ENCODE data around the gene ENTPD6.

GRCh38 chr20:25257130-25257529, 61.6 kb downstream of the ENTPD6 start:
- TF ChIP-seq CTCF (conservative IDR thresholded peaks at IDR 0.05; ENCODE audit: low read depth, low read length) (no peak), EZH2 (IDR thresholded peaks at IDR 0.05; ENCODE audit: low read length, unreplicated experiment) (no peak)
